Colon (tissue), 2 donors: ENCODE data around the gene CNOT11.
"Not testable (repeated sequence)": the region's sequence is repeated elsewhere in the genome, so short reads cannot be mapped to it uniquely, and the experiment has no call there.

Experiments
- FAIRE-seq: peaks from 2 replicates; lab custom pipeline; 2012; peaks lifted over from hg19 to GRCh38; lab: Jason Lieb, UNC
- donor health status: control.
- donor health status: control.

The CNOT11 gene

DNA sequence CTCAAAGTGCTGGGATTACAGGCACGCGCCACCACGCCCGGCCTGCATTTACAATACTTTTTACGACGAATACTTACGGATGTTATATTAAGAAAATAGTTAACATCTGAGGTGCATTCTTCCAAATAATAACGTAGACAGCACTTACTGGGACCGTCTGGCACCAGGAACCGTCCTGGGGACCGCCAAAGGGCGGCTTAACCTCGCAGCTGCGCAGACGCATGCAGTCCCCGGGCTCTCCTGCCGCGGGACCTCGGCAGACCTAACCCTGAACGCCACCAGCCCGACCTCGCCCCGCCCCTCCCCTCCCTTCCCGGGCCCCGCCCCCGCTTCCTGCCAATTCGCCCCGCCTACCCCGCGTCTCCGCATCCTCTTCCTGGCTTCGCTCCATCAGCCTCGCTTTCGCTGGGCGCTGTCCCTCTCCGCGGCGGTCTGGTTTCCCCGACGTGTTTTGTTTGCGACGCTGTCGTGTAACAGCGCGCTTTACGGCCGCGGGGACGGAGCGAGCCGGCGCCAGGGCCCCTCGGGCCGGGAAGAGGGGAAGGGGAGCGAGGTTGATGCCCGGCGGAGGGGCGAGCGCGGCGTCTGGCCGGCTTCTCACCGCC lies at the start of gene CNOT11:
Gene CNOT11 (plus strand): TSS at position 479 of the 605 bp plus-strand sequence. CDS start 79 bp downstream, at position 558.
- FAIRE-seq = no peak

DNA sequence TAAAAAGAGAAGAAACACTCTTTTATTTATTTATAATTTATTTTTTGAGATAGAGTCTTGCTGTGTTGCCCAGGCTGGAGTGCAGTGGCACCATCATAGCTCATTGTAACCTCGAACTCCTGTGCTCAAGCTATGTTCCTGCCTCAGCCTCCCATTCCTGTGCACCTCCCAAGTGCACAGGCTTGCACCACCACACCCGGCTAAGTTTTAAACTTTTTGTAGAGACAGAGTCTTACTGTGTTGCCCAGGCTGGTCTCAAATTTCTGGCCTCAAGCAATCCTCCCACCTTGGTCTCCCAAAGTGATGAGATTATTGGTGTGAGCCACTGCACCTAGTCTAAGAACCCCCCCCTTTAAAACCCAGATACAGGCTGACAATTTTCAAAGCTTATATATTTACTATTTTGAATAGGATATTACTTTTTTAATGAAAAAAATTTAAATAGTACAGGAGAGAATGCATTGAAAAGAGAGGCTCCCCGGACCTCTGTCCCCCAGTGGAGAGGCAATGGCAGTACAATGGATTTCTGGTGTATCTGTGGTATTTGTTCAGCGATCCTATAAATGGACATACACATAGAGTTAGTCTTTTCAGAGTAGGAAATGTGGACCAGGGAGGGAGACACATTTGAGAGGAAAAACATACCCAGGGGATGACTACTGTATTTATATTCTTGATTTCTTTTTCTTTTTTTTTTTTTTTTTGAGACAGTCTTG lies 48.1 kb upstream of the CNOT11 start:
- no peak for FAIRE-seq

- no peak for FAIRE-seq
Observed at GRCh38 chr2:101205521-101206479, 46.9 kb upstream of the CNOT11 start.

DNA sequence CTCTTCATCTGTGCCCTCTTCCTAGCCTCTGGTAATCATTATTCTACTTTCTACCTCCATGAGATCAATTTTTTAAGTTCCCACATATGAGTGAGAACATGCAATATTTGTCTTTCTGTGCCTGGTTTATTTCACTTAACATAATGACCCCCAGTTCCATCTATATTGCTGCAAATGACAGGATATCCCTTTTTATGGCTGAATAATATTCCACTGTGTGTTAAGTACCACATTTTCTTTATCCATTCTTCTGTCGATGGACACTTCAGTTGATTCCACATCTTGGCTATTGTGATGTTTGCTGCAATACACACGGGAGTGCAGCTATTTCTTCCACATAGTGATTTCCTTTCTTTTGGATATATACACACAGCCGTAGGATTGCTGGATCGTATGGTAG lies 43.9 kb upstream of the CNOT11 start:
- no peak for FAIRE-seq

GRCh38 chr2:101219246-101219645 lies 33.4 kb upstream of the CNOT11 start:
- no peak for FAIRE-seq

DNA sequence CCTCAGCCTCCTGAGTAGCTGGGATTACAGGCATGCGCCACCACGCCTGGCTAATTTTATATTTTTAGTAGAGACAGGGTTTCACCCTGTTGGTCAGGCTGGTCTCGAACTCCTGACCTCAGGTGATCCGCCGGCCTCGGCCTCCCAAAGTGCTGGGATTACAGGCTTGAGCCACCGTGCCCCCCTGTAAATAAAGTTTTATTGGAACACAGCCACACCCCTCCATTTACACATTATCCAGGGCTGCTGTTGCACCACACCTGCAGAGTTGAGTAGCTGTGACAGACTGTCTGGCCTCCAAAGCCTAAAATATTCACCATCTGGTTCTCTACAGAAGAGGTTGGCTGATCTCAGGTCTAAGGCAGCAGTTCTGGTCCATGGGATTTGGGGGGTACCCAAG lies 32.6 kb upstream of the CNOT11 start:
- FAIRE-seq = not testable (repeated sequence)

DNA sequence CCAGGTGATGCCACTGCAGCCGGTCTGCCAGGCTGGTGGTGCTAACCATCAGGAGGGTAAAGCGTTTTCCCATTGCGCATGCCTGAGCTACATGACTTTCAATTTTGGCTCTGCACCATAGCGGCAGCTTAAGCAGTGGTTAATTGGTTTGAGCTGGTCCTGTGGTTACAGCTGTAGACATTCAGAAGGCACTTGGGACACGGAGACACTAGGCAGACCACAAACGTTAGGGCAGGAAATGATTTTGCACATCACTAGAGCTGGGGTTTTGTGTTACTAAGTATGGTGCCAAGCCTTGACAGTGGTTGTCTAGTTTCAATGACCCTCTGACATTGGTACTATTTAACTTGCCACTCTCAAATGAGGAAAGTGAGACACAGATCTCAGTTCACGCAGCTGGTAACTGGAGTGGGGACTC lies 28.9 kb upstream of the CNOT11 start:
- no peak for FAIRE-seq

DNA sequence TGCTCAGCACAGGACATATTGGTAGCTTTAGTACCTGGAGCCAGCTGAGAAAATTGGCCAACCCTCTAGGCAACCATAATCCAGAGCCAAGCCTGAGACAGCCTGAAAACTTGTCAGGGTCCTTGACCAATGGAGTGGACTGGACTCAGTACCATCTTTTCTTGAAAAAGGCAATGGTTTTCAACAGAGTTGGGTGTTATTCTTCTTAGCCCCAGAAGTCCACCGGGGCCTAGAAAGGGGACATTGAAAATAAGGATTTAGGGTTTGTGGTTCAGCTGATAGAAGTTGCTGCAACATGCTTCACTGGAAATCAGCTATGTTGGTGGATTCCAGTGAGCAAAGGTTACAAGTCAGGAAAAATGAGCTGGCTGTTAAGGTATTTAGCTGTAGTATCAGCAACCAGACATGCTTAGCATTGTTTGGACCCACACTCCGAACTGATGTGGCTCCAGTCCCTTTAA lies 22.1 kb upstream of the CNOT11 start:
- FAIRE-seq = no peak

DNA sequence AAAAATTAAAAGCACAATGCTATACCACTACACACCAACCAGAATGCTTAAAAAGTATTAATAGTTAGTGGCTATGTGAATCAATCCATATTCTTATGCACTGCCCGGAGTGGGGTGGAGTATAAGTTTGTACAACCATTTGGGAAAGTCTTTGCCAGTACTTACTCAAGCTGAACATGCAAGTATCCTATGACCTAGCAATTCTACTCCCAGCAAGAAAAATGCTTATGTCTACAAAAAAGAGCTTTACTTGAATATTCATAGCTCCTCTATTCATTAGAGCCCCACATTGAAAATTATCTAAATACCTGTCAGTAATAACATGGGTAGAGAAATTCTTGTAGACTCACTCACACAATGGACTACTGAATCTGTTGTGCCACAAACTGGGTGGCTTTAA lies 21.4 kb upstream of the CNOT11 start:
- no peak for FAIRE-seq

- FAIRE-seq = no peak
Observed at GRCh38 chr2:101231937-101232730, 20.6 kb upstream of the CNOT11 start.

- no peak for FAIRE-seq
Observed at GRCh38 chr2:101232770-101233169, 19.9 kb upstream of the CNOT11 start.

- no peak for FAIRE-seq
Observed at GRCh38 chr2:101234169-101234938, 18.3 kb upstream of the CNOT11 start.

DNA sequence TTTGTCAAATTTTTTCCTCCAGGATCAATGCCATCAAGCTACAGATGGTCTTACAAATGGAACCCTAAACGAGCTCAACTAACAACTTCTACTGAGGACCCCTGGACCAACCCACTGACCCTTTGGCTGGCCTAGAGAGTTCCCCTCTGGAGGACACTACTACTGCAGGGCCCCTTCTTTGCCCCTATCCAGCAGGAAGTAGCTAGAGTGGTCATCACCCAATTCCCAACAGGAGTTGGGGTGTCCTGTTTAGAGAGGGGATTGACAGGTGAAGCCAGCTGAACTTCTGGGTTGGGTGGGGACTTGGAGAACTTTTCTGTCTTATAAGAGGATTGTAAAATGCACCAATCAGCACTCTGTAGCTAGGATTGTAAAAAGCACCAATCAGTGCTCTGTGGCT lies 16.7 kb upstream of the CNOT11 start:
- not testable (repeated sequence) for FAIRE-seq

DNA sequence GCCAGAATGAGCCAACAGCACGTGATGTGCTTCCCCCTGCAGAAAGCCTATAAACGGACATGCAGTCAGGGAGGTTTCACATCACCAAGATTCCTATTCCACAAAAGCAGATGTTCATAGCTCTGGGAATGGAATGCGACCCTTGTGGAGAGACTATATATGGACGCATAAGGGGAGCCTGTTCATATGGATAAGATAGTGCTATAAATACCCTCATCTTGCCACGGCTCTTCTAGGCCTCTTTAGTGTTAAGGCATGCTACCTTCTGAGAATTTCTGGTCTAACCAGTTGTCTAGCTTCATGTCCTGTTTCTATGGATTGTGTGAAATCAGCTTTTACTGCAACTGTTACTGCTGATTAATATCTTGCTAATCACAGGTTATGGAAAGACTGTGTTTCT lies 14.7 kb upstream of the CNOT11 start:
- FAIRE-seq = not testable (repeated sequence)

GRCh38 chr2:101238930-101239759 lies 13.5 kb upstream of the CNOT11 start:
- FAIRE-seq = no peak

- not testable (repeated sequence) for FAIRE-seq
Observed at GRCh38 chr2:101239760-101240118, 12.9 kb upstream of the CNOT11 start.

DNA sequence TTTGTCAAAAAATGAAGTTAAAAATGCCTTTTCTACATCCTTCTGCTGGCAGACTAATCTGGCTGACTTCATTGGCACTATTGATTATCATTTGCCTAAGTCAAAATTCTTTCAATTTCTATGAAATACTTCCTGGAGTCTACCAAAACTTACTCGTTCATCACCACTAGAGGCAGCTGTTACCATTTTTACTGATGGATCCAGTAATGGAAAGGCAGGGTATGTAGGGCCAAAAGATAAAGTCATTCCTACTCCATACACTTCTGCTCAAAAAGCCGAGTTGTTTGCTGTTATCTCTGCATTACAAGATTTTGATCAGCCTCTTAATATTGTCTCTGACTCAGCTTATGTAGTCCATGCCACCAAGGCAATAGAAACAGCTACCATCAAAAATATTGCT lies 12.0 kb upstream of the CNOT11 start:
- FAIRE-seq = not testable (repeated sequence)

GRCh38 chr2:101241158-101241557 lies 11.5 kb upstream of the CNOT11 start:
- FAIRE-seq = no peak

DNA sequence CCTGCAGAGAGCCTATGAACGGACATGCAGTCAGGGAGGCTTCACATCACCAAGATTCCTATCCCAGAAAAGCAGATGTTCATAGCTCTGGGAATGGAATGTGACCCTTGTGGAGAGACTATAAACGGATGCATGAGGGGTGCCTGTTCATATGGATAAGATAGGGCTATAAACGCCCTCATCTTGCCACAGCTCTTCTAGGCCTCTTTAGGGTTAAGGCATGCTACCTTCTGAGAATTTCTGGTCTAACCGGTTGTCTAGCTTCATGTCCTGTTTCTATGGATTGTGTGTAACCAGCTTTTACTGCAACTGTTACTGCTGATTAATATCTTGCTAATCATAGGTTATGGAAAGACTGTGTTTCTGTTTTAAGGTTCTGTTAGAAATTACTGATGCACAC lies 8.3 kb upstream of the CNOT11 start:
- not testable (repeated sequence) for FAIRE-seq

- not testable (repeated sequence) for FAIRE-seq
Observed at GRCh38 chr2:101244899-101245298, 7.8 kb upstream of the CNOT11 start.
